Retinal pigment epithelial cell (primary cell): Measurements from ENCODE around the gene SLC44A1.

ENCODE experiments used
- DNase-seq: peaks from one replicate; pipeline ENCODE4 v3.0.0-alpha.2; 2010; ENCODE audit warnings: low read depth
- H3K4me3 ChIP-seq: 2 replicates; pipeline ENCODE4 v1.5.1; 2011; ENCODE audit warnings: mild to moderate bottlenecking, low read length, control low read depth, moderate library complexity
- TF ChIP-seq, protein P1 (sequence below): conservative IDR thresholded peaks from 2 replicates; pipeline ENCODE4 v1.5.1; 2011; ENCODE audit warnings: low read depth, low read length, control low read depth, inconsistent platforms

The SLC44A1 gene

DNA sequence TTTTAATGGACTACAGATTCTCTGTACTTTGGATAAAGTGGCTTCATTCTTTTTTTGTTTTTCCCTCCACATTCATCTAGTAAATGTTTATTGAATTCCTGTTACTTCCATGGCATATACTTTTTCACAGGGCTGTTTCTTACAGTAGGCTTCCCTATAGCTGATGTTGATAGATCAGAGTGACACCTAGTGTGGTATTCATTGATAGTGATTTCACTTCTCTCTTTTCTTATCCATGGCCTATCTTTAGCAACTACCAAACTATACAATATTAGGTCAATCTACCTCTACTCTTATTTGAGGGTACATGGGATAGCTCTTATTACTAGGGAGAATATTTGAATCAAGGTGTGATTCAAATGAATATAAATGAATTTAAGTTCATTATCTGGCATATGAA is 239.2 kb downstream of the SLC44A1 start:
- TF ChIP-seq, protein P1, sequence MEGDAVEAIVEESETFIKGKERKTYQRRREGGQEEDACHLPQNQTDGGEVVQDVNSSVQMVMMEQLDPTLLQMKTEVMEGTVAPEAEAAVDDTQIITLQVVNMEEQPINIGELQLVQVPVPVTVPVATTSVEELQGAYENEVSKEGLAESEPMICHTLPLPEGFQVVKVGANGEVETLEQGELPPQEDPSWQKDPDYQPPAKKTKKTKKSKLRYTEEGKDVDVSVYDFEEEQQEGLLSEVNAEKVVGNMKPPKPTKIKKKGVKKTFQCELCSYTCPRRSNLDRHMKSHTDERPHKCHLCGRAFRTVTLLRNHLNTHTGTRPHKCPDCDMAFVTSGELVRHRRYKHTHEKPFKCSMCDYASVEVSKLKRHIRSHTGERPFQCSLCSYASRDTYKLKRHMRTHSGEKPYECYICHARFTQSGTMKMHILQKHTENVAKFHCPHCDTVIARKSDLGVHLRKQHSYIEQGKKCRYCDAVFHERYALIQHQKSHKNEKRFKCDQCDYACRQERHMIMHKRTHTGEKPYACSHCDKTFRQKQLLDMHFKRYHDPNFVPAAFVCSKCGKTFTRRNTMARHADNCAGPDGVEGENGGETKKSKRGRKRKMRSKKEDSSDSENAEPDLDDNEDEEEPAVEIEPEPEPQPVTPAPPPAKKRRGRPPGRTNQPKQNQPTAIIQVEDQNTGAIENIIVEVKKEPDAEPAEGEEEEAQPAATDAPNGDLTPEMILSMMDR = no peak
- H3K4me3 ChIP-seq = no peak overlapping the region
- DNase-seq = no peak

DNA sequence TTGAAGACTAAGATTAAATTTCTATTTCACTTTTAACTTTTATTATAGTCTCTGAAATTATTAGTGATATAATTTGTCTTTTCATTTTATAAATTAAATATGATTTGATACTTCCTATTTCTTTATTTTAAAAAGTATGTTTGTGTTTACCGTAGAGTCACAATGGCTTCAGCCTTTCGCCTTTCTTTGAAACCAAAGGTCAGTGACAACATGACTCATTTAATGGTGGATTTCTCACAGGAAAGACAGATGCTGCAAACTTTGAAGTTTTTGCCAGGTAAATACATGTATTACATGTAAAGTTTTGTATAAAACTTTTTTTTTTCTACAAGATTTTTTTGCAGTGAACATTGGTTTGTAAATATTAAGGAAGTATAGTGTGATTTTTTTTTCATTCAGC is 239.8 kb downstream of the SLC44A1 start:
- TF ChIP-seq, protein P1 = no peak
- no peak for DNase-seq
- H3K4me3 ChIP-seq = no peak overlapping the region

DNA sequence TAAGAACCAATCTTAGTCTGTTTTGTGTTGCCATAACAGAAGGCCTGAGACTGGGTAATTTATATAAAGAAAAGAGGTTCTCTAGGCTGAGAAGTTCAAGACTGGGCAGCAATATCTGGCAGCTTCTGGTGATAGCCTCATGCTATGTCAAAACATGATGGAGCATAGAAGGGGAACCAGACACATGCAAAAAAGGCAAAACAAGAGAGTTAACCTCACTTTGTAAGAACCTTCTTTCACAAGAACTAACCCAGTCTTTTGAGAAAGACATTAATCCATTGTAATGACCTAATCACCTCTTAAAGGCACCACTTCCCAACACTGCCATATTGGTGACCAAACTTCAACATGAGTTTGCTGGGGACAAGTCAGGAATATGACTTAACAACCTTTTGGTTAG is 240.7 kb downstream of the SLC44A1 start:
- H3K4me3 ChIP-seq = no peak overlapping the region
- TF ChIP-seq, protein P1 = no peak
- DNase-seq = no peak
